Fibroblast of skin of abdomen (primary cell): ENCODE data around the gene PDE4D.
A peak's percentile ranks its signal among the peaks of the same experiment; 100 is the strongest.

Experiments used
- DNase-seq: peaks from one replicate; pipeline ENCODE4 v3.0.0-alpha.2; 2013

PDE4D gene

GRCh38 chr5:59275170-59275509 lies 618.4 kb downstream of the PDE4D start:
- DNase-seq = no peak

- DNase-seq = no peak
Measured at GRCh38 chr5:59274106-59274636, 619.4 kb downstream of the PDE4D start.

- no peak for DNase-seq
Measured at GRCh38 chr5:59272809-59273427, 620.6 kb downstream of the PDE4D start.

DNA sequence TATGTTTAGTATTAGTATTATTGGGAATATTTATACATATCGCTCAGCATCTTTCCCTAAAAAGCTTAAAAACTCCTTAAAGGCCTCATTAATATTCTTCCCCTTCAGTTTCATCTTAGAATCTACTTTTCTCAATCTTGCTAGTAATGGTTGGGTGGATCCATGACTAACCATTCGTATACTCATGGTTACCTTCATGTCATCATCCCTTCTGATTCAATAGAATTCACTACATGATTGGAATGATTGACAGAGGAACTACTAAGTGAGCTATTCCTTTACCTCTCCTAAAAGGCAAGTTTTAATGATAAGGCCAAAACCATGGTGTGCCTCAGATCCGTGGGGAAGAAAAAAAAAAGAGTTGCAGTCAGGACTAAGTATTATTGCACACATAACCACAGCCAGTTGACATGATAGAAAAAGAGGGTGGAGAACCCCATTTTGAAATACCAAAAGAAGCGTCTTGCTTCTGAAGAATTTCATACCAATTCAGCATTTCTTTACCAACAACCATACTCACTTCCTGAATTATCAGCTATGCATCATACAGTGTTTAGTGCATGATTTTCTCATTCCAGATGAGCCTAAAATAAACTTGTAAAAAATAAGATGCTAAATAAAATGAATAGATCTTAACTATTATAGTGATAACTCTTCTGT lies 624.6 kb downstream of the PDE4D start:
- DNase-seq = no peak

- no peak for DNase-seq
Measured at GRCh38 chr5:59267033-59267432, 626.5 kb downstream of the PDE4D start.

DNA sequence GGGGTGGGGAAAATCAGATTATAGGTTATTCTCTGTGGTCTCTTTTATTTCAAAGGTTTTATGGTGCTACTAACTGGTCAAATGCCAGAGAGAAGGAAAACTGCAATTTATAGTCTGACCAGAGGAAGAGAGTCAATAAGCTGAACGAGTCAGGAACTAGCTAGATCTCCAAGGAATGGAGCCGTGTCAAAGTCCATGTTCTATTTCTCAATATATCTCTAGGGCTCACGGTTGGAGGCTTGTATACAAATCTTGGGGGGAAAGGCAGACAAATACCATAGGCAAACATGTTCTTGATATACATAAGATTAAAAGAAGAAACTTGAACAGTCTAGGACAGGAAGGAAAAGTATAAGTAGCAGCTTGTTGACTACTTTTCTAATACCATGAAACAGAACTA lies 627.1 kb downstream of the PDE4D start:
- DNase-seq = no peak

DNA sequence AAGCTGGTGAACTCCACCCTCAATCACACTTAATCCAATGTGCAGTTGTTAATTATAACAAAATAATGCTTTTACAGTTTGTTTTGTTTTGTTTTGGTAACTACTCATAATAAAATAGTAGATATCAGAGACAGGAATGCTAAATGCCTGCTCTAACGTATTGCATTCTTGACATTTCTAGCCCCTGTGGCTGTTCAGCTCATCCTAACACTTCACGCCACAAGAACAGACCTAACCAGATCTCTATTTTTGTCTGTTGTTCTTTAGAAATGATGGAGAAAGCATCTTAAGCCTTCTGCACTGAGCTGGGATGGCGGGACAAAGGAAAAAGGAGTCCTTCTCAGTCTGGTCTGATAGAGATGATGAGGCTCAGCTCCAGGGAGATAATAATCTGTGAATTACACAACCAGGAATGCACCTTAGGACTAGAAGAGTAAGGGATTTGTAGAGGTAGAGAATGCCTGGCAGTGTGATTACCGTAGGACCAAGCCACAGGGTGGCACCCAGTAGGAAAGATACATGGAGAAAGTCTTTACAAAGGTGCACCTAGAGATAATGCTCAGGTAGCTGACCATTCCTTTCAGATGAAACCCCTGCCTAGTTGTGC lies 628.8 kb downstream of the PDE4D start:
- no peak for DNase-seq

DNA sequence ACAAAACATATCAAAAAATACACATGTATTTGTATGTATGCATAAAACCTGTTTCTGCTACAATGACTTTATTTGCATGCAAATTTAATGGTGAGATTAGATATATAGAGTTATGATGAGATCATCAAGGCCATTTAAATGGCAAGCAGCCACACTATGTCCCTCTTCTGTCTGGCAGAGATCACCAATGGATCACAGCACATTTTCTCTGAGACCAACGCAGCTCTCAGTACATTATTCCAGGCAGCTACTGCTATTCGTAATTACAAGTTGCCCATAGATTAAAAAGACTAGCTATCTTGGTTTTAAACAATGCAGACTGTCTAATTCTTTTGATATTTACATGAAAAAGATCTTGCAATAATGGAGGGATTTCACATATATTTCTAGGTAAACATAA lies 629.5 kb downstream of the PDE4D start:
- no peak for DNase-seq

- DNase-seq = no peak
Measured at GRCh38 chr5:59261969-59262368, 631.6 kb downstream of the PDE4D start.

DNA sequence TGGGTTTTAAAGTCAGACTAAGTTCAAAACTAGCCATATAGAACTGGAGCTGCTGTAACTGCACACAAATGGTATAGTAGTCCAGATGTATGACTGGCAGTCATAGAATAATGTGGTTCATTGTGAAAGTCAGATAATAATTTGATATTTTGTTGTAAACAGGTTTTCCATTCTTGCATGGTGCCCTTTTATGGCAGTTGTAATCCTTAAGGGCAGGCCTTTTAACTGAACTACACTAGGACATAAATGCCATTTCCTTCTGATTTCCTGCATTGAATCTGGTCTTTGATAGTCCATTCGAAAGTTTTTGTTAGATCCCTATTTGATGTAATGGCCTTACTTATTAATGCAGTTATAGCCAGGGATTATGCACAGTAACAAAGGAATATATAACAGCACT lies 632.6 kb downstream of the PDE4D start:
- no peak for DNase-seq

DNA sequence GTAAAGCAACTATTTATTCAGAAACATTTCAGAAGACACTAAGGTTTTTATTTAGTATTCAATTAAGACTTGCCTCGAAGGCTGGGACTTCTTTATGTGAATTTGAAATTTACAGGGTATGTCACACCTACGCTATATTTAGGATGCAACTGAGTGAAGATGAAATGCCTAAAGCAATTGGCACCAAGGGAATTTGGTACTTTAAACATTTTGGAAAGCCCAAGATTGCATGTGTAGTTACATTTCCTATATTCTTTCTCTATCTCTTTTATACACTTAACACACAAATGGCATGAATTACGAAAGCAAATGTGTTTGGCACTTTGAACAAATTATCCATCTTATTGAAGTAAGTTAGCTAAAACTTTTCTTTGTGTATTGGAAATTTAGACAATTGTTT lies 633.3 kb downstream of the PDE4D start:
- no peak for DNase-seq

DNA sequence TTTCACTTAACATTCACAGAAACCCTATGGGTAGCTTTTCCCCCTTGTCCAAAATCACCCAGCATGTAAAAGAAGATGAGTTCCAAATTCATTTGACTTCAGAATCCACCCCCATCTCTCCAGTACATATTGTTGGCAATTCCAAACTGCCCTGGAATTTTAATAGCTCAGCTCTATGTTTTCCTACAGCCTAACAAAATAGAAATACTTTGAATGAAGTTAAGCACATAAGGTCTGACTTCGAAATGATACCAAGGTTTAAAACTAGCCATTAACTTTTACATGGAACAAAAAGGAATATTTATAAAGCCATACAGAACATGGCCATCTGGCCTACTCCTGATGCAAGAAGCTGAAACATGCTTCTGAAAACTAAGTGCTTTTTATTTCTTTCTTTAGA lies 634.3 kb downstream of the PDE4D start:
- DNase-seq = no peak

DNA sequence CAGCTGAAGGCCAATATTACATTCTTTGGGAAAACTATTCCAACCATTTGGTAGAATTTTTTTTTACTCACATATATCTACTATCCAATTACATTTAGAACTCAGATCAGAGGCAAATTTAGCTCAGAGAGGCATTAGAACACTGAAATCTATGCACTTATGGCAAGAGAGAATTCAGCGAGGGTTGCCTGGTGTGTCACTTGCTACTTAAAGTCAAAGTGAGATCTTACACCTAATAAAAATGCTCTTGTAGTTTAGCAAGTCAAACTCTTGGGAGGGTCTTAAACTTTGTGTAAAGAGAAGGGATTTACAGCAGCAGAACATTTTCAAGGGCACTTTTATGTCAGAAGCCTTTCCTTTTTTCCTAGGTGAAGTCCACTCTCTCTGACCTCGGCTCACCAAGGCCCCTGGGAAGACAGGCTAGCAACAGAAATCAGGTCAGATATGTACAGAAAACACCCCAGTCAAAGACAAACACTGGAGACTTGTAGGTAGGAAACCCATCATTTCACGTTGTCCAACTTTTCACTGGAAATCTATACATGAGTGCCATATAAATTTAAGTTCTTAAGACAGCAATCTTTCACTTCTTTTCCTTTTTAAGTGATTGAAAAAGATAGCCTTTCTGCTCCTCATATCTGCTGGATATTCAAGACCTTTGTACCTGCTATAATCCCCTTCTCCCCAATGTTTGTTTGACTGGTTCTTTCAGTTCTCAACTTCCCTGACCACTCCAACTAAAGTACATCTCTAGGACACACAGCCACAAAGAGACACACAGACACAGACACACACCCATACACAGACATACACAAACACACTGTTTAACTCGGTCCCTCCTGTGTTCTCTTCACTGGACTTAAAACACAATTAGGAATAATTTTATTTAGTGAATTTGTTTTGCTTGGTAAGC lies 635.8 kb downstream of the PDE4D start:
- no peak for DNase-seq

DNA sequence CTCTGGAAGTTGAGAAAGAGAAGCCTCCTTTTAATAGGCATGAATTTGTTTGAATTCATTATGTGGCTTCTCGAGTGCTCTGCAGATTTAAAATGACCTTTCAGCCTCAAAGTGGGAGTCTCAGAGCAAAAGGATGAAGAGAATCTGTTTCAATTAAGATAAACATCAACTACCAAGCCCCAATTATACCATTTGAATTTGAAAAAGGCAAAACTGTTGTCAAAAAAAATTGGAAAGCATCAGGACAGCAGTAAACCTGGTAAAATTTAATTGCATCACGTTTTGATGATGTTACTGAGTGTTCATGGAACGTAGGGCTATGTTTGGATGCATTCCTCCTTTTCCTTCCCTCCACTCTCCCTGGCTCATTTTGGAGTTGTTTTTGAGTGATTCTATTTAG lies 637.2 kb downstream of the PDE4D start:
- no peak for DNase-seq

DNA sequence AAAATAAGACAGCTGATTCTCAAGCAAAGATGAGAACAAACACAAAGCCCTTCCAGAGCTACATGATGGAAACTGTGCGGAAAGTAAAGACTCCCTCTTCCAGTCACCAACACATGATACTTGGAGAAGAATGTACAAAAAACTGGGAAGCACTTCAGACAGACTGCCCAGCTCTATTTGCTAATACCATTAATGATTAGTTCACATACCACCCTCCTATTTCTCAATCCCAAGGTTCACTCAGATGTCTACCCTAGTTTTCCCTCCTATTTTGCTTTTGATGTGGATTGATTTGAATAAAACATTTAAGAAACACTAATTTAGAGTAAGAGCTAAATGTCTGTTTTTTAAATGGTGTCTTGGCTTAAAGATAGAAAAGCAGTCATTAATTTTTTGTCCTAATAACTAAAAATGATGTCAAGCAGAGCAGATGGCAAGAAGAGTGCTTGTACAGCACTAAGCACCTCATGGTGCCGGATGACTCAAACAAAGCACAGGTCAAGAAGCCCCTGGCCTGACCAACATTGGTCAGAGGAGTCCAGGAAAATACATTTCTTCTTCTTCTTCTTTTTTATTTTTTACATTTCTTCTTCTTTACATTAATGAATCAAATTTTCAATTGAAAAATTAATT lies 639.4 kb downstream of the PDE4D start:
- DNase-seq = no peak

GRCh38 chr5:59253625-59254024 lies 639.9 kb downstream of the PDE4D start:
- no peak for DNase-seq

GRCh38 chr5:59251627-59252026 lies 641.9 kb downstream of the PDE4D start:
- no peak for DNase-seq

DNA sequence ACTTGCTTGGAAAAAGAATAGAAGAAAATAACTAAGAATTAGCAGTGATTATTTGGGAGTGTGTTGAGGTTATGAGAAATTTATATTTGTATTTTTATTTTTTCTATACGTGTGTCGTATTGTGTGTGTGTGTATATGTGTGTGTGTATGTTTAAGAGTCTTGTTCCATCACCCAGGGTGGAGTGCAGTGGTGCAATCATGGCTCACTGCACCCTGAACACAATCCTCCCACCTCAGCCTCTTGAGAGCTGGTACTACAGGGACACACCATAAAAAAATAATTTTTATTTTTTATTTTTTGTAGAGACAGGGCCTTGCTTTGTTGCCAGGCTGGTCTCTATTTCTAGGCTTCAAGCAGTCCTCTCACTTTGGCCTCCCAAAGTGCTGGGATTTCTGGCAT lies 643.8 kb downstream of the PDE4D start:
- no peak for DNase-seq

GRCh38 chr5:59249160-59249559 lies 644.4 kb downstream of the PDE4D start:
- DNase-seq = peak; percentile 11

- peak; percentile 61 for DNase-seq
Measured at GRCh38 chr5:59246882-59247281, 646.6 kb downstream of the PDE4D start.

GRCh38 chr5:59246145-59246869 lies 647.2 kb downstream of the PDE4D start:
- peak; percentile 93 for DNase-seq

- no peak for DNase-seq
Measured at GRCh38 chr5:59245198-59245597, 648.3 kb downstream of the PDE4D start.
